ENCODE measurements around the gene OR2V1. TPM values are rescaled to one million over a fixed set of nuclear protein-coding genes. Genes with fewer than 3 reads are reported as not detected.
"Not testable (repeated sequence)": the region's sequence is repeated elsewhere in the genome, so short reads cannot be mapped to it uniquely, and the experiment has no call there.

The OR2V1 gene
- total and polyA plus RNA-seq, 9 donors, result 0.08 TPM; not detected in 8

GRCh38 chr5:181104606-181105390, 26.2 kb downstream of the OR2V1 start:
- WGBS (ENCODE audit: insufficient coverage), result 28% methylated on average over 6 of the region's 20 CpGs
- H3K27me3 ChIP-seq (ENCODE audit: control insufficient read depth, insufficient read depth, low read length), result peaks cover 60% of the 10 kb centered on the region
- not testable (repeated sequence) for H3K27ac ChIP-seq (ENCODE audit: low read length); DNase-seq; H3K36me3 ChIP-seq (ENCODE audit: control insufficient read depth, insufficient read depth, low read length); H3K9me3 ChIP-seq (replicated peaks; ENCODE audit: control insufficient read depth, low read depth, low read length); H3K4me3 ChIP-seq (ENCODE audit: low read length); H3K4me1 ChIP-seq (ENCODE audit: control insufficient read depth, insufficient read depth, low read length)

- not testable (repeated sequence) for H3K36me3 ChIP-seq (ENCODE audit: control insufficient read depth, insufficient read depth, low read length); H3K4me1 ChIP-seq (ENCODE audit: control insufficient read depth, insufficient read depth, low read length); DNase-seq; H3K4me3 ChIP-seq (ENCODE audit: low read length); H3K9me3 ChIP-seq (replicated peaks; ENCODE audit: control insufficient read depth, low read depth, low read length); H3K27ac ChIP-seq (ENCODE audit: low read length)
- H3K27me3 ChIP-seq (ENCODE audit: control insufficient read depth, insufficient read depth, low read length), result peaks cover 60% of the 10 kb centered on the region
- WGBS (ENCODE audit: insufficient coverage), result 0% methylated on average over 2 of the region's 5 CpGs
Observed at GRCh38 chr5:181104259-181104568, 26.8 kb downstream of the OR2V1 start.

DNA sequence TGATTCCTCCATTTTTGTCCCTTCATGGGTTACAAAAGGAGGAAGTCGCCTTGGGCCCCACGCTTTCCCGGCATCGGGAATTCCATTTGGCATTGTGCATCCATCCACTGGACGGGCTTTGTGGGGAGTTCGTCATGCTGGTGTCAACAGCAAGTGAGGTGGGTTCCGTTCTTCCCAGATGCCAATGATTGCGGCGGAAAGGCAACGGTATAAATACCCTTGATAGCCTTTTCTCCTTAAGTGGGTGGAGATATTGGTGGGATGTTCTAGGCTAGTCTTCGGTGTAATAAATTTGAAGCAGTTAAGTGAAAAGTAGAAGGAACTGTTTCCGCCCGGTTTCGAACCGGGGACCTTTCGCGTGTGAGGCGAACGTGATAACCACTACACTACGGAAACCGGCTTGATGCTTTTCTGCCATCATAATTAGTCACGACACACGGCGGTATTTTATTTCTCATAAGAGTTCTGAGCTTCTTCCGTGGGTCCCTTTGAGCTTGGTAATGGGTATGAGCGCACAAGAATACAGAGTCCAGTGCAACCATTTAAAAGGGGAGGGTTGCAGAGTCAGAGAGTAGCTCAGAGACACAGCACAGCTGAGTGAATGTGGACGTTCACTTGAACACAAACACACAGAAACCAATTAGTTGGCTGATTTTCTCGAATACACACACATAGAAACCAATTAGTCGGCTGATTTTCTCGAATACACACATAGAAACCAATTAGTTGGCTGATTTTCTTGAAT, 28.9 kb downstream of the OR2V1 start:
- not testable (repeated sequence) for DNase-seq; H3K4me3 ChIP-seq (ENCODE audit: low read length); H3K27ac ChIP-seq (ENCODE audit: low read length); H3K4me1 ChIP-seq (ENCODE audit: control insufficient read depth, insufficient read depth, low read length); H3K9me3 ChIP-seq (replicated peaks; ENCODE audit: control insufficient read depth, low read depth, low read length); H3K36me3 ChIP-seq (ENCODE audit: control insufficient read depth, insufficient read depth, low read length)
- WGBS (ENCODE audit: insufficient coverage), result no CpG with 5 or more reads among the region's 30 CpGs
- peaks cover 46% of the 10 kb centered on the region for H3K27me3 ChIP-seq (ENCODE audit: control insufficient read depth, insufficient read depth, low read length)

GRCh38 chr5:181101030-181101641, 29.8 kb downstream of the OR2V1 start:
- H3K36me3 ChIP-seq (ENCODE audit: control insufficient read depth, insufficient read depth, low read length); H3K4me3 ChIP-seq (ENCODE audit: low read length); DNase-seq; H3K9me3 ChIP-seq (replicated peaks; ENCODE audit: control insufficient read depth, low read depth, low read length); H3K27ac ChIP-seq (ENCODE audit: low read length); H3K4me1 ChIP-seq (ENCODE audit: control insufficient read depth, insufficient read depth, low read length): not testable (repeated sequence)
- peaks cover 39% of the 10 kb centered on the region for H3K27me3 ChIP-seq (ENCODE audit: control insufficient read depth, insufficient read depth, low read length)
- WGBS (ENCODE audit: insufficient coverage), result no CpG with 5 or more reads among the region's 54 CpGs

GRCh38 chr5:181100121-181100875, 30.7 kb downstream of the OR2V1 start:
- Histone ChIP-seq H3K4me3 (ENCODE audit: low read length) (no peak overlapping the region), H3K36me3 (ENCODE audit: control insufficient read depth, insufficient read depth, low read length) (no peaks in the 10 kb centered on the region), H3K4me1 (ENCODE audit: control insufficient read depth, insufficient read depth, low read length) (no peaks in the 10 kb centered on the region), H3K27ac (ENCODE audit: low read length) (no peak overlapping the region), H3K27me3 (ENCODE audit: control insufficient read depth, insufficient read depth, low read length) (peaks cover 33% of the 10 kb centered on the region), H3K9me3 (replicated peaks; ENCODE audit: control insufficient read depth, low read depth, low read length) (no peaks in the 10 kb centered on the region)
- 2% methylated on average over 52 of the region's 62 CpGs for WGBS (ENCODE audit: insufficient coverage)
- no peak for DNase-seq

GRCh38 chr5:181099602-181100086, 31.3 kb downstream of the OR2V1 start:
- Histone ChIP-seq H3K4me1 (ENCODE audit: control insufficient read depth, insufficient read depth, low read length) (no peaks in the 10 kb centered on the region), H3K4me3 (ENCODE audit: low read length) (no peak overlapping the region), H3K36me3 (ENCODE audit: control insufficient read depth, insufficient read depth, low read length) (no peaks in the 10 kb centered on the region), H3K27me3 (ENCODE audit: control insufficient read depth, insufficient read depth, low read length) (peaks cover 28% of the 10 kb centered on the region), H3K9me3 (replicated peaks; ENCODE audit: control insufficient read depth, low read depth, low read length) (no peaks in the 10 kb centered on the region), H3K27ac (ENCODE audit: low read length) (no peak overlapping the region)
- WGBS (ENCODE audit: insufficient coverage), result 39% methylated on average over 6 of the region's 11 CpGs
- no peak for DNase-seq

DNA sequence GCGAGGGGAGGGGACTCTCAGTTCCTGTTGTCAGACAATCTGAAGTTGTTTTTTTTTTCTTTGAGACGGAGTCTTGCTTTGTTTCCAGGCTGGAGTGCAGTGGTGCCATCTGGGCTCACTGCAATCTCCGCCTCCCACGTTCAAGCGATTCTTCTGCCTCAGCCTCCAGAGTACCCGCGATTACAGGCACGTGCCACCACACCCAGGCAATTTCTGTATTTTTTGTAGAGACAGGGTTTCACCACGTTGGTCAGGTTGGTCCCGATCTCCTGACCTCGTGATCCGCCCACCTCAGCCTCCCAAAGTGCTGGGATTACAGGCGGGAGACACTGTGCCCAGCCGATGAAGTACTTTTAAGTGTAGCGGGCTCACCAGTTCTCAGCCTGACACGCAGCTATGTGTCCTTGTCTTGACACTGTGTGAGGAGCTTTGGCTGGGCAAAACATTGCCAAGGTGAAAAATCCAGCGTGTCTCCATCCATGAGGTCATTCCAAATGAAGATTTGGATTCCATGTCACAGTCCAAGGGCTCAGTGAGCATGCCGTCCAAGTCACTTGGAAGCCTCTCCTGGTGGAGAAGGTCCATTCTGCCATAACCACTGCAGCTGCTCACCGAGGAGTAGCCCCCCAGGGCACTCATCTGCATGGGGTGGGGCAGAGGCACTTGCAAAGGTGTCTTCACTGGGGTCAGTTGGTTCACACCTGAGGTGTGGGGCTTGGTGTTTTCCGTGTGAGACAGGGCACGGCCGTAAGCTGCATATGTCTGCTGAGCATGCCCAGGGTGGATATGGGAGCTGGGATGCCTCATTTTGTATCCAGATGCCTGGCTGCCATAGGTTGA, 32.0 kb downstream of the OR2V1 start:
- Histone ChIP-seq H3K27ac (ENCODE audit: low read length) (no peak overlapping the region), H3K36me3 (ENCODE audit: control insufficient read depth, insufficient read depth, low read length) (no peaks in the 10 kb centered on the region), H3K4me3 (ENCODE audit: low read length) (no peak overlapping the region), H3K27me3 (ENCODE audit: control insufficient read depth, insufficient read depth, low read length) (peaks cover 21% of the 10 kb centered on the region), H3K4me1 (ENCODE audit: control insufficient read depth, insufficient read depth, low read length) (no peaks in the 10 kb centered on the region), H3K9me3 (replicated peaks; ENCODE audit: control insufficient read depth, low read depth, low read length) (no peaks in the 10 kb centered on the region)
- no peak for DNase-seq
- 17% methylated on average over 17 of the region's 22 CpGs for WGBS (ENCODE audit: insufficient coverage)

GRCh38 chr5:181097759-181098491, 33.0 kb downstream of the OR2V1 start:
- H3K27me3 ChIP-seq (ENCODE audit: control insufficient read depth, insufficient read depth, low read length), result peaks cover 18% of the 10 kb centered on the region
- not testable (repeated sequence) for DNase-seq; H3K9me3 ChIP-seq (replicated peaks; ENCODE audit: control insufficient read depth, low read depth, low read length); H3K36me3 ChIP-seq (ENCODE audit: control insufficient read depth, insufficient read depth, low read length); H3K4me3 ChIP-seq (ENCODE audit: low read length); H3K27ac ChIP-seq (ENCODE audit: low read length); H3K4me1 ChIP-seq (ENCODE audit: control insufficient read depth, insufficient read depth, low read length)
- no CpG with 5 or more reads among the region's 56 CpGs for WGBS (ENCODE audit: insufficient coverage)

DNA sequence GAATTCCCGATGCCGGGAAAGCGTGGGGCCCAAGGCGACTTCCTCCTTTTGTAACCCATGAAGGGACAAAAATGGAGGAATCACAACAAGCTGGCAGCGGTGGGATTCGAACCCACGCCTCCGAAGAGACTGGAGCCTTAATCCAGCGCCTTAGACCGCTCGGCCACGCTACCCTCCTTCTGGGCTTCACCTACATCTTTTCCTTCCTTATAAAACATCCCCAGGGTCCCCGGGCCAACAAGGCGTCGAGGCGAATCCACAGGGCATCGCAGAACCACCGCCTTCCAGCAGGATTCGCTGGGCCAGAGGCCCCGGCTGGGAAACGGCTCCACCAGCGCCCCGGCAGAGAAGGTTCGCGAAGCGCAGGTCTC, 33.6 kb downstream of the OR2V1 start:
- WGBS (ENCODE audit: insufficient coverage), result no CpG with 5 or more reads among the region's 26 CpGs

More for the DNA sequence above, 33.6 kb downstream of the OR2V1 start:
- H3K9me3 ChIP-seq (replicated peaks; ENCODE audit: control insufficient read depth, low read depth, low read length); H3K36me3 ChIP-seq (ENCODE audit: control insufficient read depth, insufficient read depth, low read length); H3K4me1 ChIP-seq (ENCODE audit: control insufficient read depth, insufficient read depth, low read length); H3K4me3 ChIP-seq (ENCODE audit: low read length); DNase-seq; H3K27ac ChIP-seq (ENCODE audit: low read length): not testable (repeated sequence)
- peaks cover 18% of the 10 kb centered on the region for H3K27me3 ChIP-seq (ENCODE audit: control insufficient read depth, insufficient read depth, low read length)

All from muscle of leg (tissue), 11 donors.